Neutrophil (primary cell): ENCODE measurements around the gene RANBP17.

Experiments used
- H3K27ac ChIP-seq: fragments of 200-600 bp; sonication (generic); 2 replicates; pipeline ENCODE4 v1.5.1; 2016; ENCODE audit warnings: mild to moderate bottlenecking, moderate library complexity
- H3K27me3 ChIP-seq: fragments of 200-600 bp; sonication (generic); 2 replicates; pipeline ENCODE4 v1.6.0; 2016; ENCODE audit warnings: mild to moderate bottlenecking
- H3K36me3 ChIP-seq: fragments of 200-600 bp; sonication (generic); 2 replicates; pipeline ENCODE4 v1.5.1; 2017
- H3K4me1 ChIP-seq, 2 experiments: fragments of 200-600 bp in 1 of 2; sonication (generic) in 1 of 2; 1 replicate in 1 of 2; 2 replicates in 1 of 2; pipeline versions ENCODE4 v1.5.1 to v1.6.1; 2013 to 2016; ENCODE audit warnings: low read depth in 1 of 2, low read length in 1 of 2, mild to moderate bottlenecking in 1 of 2, moderate library complexity in 1 of 2; ENCODE audit not compliant: control insufficient read depth in 1 of 2, insufficient read depth in 1 of 2
- H3K4me3 ChIP-seq, 2 experiments: fragments of 200-600 bp in 1 of 2; sonication (generic) in 1 of 2; 1 replicate in 1 of 2; 2 replicates in 1 of 2; pipeline ENCODE4 v1.5.1; 2013 to 2016; ENCODE audit warnings: low read depth in 1 of 2, low read length in 1 of 2, mild to moderate bottlenecking in 1 of 2, moderate library complexity in 1 of 2
- H3K9me3 ChIP-seq: fragments of 200-600 bp; sonication (generic); 2 replicates; pipeline ENCODE4 v1.5.1; 2016
- CTCF ChIP-seq: fragments of 200-600 bp; sonication (generic); IDR thresholded peaks from 2 replicates; pipeline ENCODE4 v1.5.1; 2016; ENCODE audit warnings: antibody characterized with exemption

The RANBP17 gene

GRCh38 chr5:170844651-170845050 is 17.2 kb upstream of the RANBP17 start:
- no peak for TF ChIP-seq CTCF
- peaks cover 14% of the 10 kb centered on the region for H3K27me3 ChIP-seq
- H3K4me1 ChIP-seq, result no peaks in the 10 kb centered on the region
- H3K36me3 ChIP-seq, result no peaks in the 10 kb centered on the region
- no peak overlapping the region for H3K27ac ChIP-seq
- no peak overlapping the region for H3K4me3 ChIP-seq
- no peaks in the 10 kb centered on the region for H3K9me3 ChIP-seq

- no peaks in the 10 kb centered on the region for H3K4me1 ChIP-seq
- no peaks in the 10 kb centered on the region for H3K9me3 ChIP-seq
- no peaks in the 10 kb centered on the region for H3K27me3 ChIP-seq
- no peak for TF ChIP-seq CTCF
- H3K4me3 ChIP-seq, result no peak overlapping the region
- H3K27ac ChIP-seq, result no peak overlapping the region
- no peaks in the 10 kb centered on the region for H3K36me3 ChIP-seq
These were observed 15.4 kb upstream of the RANBP17 start for GRCh38 chr5:170846416-170846815.

GRCh38 chr5:170846846-170847245 is 15.0 kb upstream of the RANBP17 start:
- Histone ChIP-seq H3K27me3 (no peaks in the 10 kb centered on the region), H3K4me1 (no peaks in the 10 kb centered on the region), H3K9me3 (no peaks in the 10 kb centered on the region), H3K4me3 (no peak overlapping the region), H3K36me3 (no peaks in the 10 kb centered on the region), H3K27ac (no peak overlapping the region)
- TF ChIP-seq CTCF, result no peak

GRCh38 chr5:170848033-170848432 is 13.8 kb upstream of the RANBP17 start:
- H3K36me3 ChIP-seq, result no peaks in the 10 kb centered on the region
- TF ChIP-seq CTCF, result no peak
- H3K27me3 ChIP-seq, result no peaks in the 10 kb centered on the region
- no peaks in the 10 kb centered on the region for H3K9me3 ChIP-seq
- no peak overlapping the region for H3K27ac ChIP-seq
- H3K4me3 ChIP-seq, result no peak overlapping the region
- no peaks in the 10 kb centered on the region for H3K4me1 ChIP-seq

GRCh38 chr5:170849374-170849773 is 12.4 kb upstream of the RANBP17 start:
- H3K9me3 ChIP-seq, result no peaks in the 10 kb centered on the region
- H3K4me3 ChIP-seq, result no peak overlapping the region
- H3K27ac ChIP-seq, result no peak overlapping the region
- no peaks in the 10 kb centered on the region for H3K4me1 ChIP-seq
- TF ChIP-seq CTCF, result no peak
- no peaks in the 10 kb centered on the region for H3K27me3 ChIP-seq
- H3K36me3 ChIP-seq, result no peaks in the 10 kb centered on the region

- Histone ChIP-seq H3K27ac (no peak overlapping the region), H3K27me3 (peaks cover under 1% of the 10 kb centered on the region), H3K36me3 (no peaks in the 10 kb centered on the region), H3K4me3 (no peak overlapping the region), H3K9me3 (no peaks in the 10 kb centered on the region), H3K4me1 (no peaks in the 10 kb centered on the region)
- TF ChIP-seq CTCF, result no peak
These were observed 7.3 kb upstream of the RANBP17 start for GRCh38 chr5:170854566-170854965.
